HepG2 (cell line): ENCODE measurements around the gene HES1. TPM values are rescaled to one million over a fixed set of nuclear protein-coding genes. Genes with fewer than 3 reads are reported as not detected.
A peak's percentile ranks its signal among the peaks of the same experiment; 100 is the strongest.

Experiments
- AHDC1 ChIP-seq: sonication (generic); formaldehyde crosslinking; IDR thresholded peaks from 2 replicates; pipeline ENCODE4 v1.5.1; 2020; ENCODE audit warnings: mild to moderate bottlenecking, missing genetic modification reagents, borderline replicate concordance
- ATM ChIP-seq: fragments of 450-650 bp; IDR thresholded peaks from 2 replicates; pipeline ENCODE4 v1.7.1; 2017; ENCODE audit warnings: mild to moderate bottlenecking, borderline replicate concordance
- BRF2 ChIP-seq: sonication (generic); formaldehyde crosslinking; IDR thresholded peaks from 2 replicates; pipeline ENCODE4 v1.8.1; 2022; ENCODE audit warnings: mild to moderate bottlenecking, missing genetic modification reagents
- CTCF ChIP-seq: sonication (generic); formaldehyde crosslinking; IDR thresholded peaks from 2 replicates; pipeline ENCODE4 v1.5.0; 2020; ENCODE audit warnings: mild to moderate bottlenecking, missing genetic modification reagents, moderate library complexity
- GABPA ChIP-seq, 2 experiments: IDR thresholded peaks; 2 replicates each; pipeline ENCODE4 v1.6.1; 2011 to 2016; ENCODE audit warnings: low read depth in 2 of 2, low read length in 1 of 2, missing biosample characterization in 1 of 2, missing genetic modification characterization in 1 of 2
- HINFP ChIP-seq: sonication (generic); formaldehyde crosslinking; IDR thresholded peaks from 2 replicates; pipeline ENCODE4 v1.4.0; 2020; ENCODE audit warnings: low read depth, mild to moderate bottlenecking, missing genetic modification reagents
- HNRNPL ChIP-seq: fragments of 200-400 bp; formaldehyde crosslinking; IDR thresholded peaks from 2 replicates; pipeline ENCODE4 v1.6.1; 2017; ENCODE audit warnings: mild to moderate bottlenecking, low read depth, low read length
- SMAD1 ChIP-seq: sonication (generic); formaldehyde crosslinking; IDR thresholded peaks from 2 replicates; pipeline ENCODE4 v1.4.0; 2020; ENCODE audit warnings: missing genetic modification reagents, low read depth, mild to moderate bottlenecking, borderline replicate concordance
- ZNF160 ChIP-seq: sonication (generic); formaldehyde crosslinking; IDR thresholded peaks from 2 replicates; pipeline ENCODE4 v1.8.0; 2022; ENCODE audit warnings: mild to moderate bottlenecking, inconsistent platforms, missing genetic modification reagents
- ZNF510 ChIP-seq: sonication (generic); formaldehyde crosslinking; IDR thresholded peaks from 2 replicates; pipeline ENCODE4 v1.4.0; 2020; ENCODE audit warnings: low read depth, mild to moderate bottlenecking, missing genetic modification reagents
- polyA plus RNA-seq, 8 experiments: library from polyadenylated mRNA; depleted of rRNA in 3 of 8; stranded (reverse) in 7 of 8; unstranded in 1 of 8; fragments of >200 nt; fragmentation: Illumina TruSeq in 4 of 8; extraction: Trizol in 4 of 8; gene quantifications; 2 replicates each; pipeline versions ENCODE4 v1.2.1 to v1.2.3, GENCODE V29; 2011 to 2016; ENCODE audit warnings: low read depth in 4 of 8, missing spikeins in 1 of 8, mixed read lengths in 1 of 8; ENCODE audit not compliant: insufficient read depth in 1 of 8
- total RNA-seq, 5 experiments: library from RNA; depleted of rRNA; stranded (reverse); fragments of >200 nt; fragmentation: Illumina TruSeq; extraction: Trizol; gene quantifications; 2 replicates each; pipeline ENCODE4 v1.2.3, GENCODE V29; 2016; ENCODE audit warnings: low read depth in 1 of 5
- TF ChIP-seq, protein P1 (sequence below): sonication (generic); formaldehyde crosslinking; IDR thresholded peaks from 2 replicates; pipeline ENCODE4 v1.9.0; 2021; ENCODE audit warnings: missing genetic modification reagents, borderline replicate concordance
- TF ChIP-seq, protein P2 (sequence below): sonication (generic); formaldehyde crosslinking; IDR thresholded peaks from 2 replicates; pipeline ENCODE4 v1.5.1; 2020; ENCODE audit warnings: missing genetic modification reagents, mild to moderate bottlenecking, borderline replicate concordance
- TF ChIP-seq, protein P3 (sequence below): sonication (generic); formaldehyde crosslinking; IDR thresholded peaks from 2 replicates; pipeline ENCODE4 v1.5.0; 2020; ENCODE audit warnings: missing genetic modification reagents, mild to moderate bottlenecking, borderline replicate concordance

The HES1 gene
- total and polyA plus RNA-seq, 2 of the 13 experiments (the other 11 are each of a cell fraction or from before 2014, with no cell fraction given): 15.4 to 19.8 TPM

DNA sequence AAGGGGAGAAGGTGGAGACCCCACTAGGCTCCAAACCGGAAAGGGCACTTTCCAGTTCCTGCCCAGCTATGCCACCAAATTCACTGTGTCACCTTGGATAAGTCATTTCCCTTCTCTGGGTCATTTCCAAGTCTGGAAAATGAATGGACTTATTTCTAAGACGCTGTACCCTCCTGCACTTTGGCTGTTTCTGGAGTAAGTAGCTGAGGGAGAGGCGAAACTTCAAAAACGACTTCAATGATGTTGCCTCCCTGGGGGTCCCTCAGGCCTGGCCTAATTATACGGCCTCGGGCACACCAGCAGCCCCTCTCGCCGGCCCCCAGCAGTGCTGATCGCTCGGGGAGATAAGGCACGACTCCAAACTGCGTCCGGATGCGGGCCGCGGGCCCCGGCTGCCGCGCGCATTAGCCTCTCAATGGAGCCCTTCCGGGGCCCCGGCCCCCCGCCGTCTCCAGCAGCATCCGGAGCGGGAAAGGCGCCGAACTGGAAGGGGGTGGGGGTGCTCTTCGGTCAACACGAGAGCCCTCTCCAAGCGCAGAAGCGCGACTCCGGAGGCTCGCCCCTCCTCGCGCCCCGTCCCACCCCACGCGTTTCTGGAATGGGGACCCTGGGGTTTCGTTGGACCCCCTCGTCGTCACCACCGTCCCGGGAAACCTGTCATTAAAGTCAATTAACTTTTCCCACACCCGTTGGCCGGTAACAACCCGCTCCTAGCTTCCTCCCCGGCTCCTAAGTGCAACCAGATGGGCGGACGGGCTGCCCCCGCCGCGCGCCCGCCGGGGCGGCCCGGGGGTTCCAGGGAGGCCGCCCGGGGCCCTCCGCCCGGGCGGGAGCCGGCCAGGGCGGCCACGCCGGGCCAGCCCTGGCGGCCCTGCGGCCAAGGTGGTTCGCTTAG lies 4.8 kb downstream of the HES1 start (continued):
- 0 out of 2 replicates have a peak, but pooled peaks have one; percentile 42 for TF ChIP-seq AHDC1 (CRISPR knock-in tag)
- no peak for TF ChIP-seq SMAD1 (CRISPR knock-in tag)
- TF ChIP-seq, protein P1, sequence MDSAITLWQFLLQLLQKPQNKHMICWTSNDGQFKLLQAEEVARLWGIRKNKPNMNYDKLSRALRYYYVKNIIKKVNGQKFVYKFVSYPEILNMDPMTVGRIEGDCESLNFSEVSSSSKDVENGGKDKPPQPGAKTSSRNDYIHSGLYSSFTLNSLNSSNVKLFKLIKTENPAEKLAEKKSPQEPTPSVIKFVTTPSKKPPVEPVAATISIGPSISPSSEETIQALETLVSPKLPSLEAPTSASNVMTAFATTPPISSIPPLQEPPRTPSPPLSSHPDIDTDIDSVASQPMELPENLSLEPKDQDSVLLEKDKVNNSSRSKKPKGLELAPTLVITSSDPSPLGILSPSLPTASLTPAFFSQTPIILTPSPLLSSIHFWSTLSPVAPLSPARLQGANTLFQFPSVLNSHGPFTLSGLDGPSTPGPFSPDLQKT: no peak
- no peak for TF ChIP-seq ZNF510
- no peak for TF ChIP-seq GABPA (IDR thresholded peaks at IDR 0.05; ENCODE audit: low read depth, low read length)
- TF ChIP-seq GABPA (CRISPR knock-in tag; IDR thresholded peaks at IDR 0.05; ENCODE audit: low read depth): peak; percentile 72
- TF ChIP-seq HINFP (CRISPR knock-in tag): no peak
- no peak for TF ChIP-seq ATM
- TF ChIP-seq, protein P2, sequence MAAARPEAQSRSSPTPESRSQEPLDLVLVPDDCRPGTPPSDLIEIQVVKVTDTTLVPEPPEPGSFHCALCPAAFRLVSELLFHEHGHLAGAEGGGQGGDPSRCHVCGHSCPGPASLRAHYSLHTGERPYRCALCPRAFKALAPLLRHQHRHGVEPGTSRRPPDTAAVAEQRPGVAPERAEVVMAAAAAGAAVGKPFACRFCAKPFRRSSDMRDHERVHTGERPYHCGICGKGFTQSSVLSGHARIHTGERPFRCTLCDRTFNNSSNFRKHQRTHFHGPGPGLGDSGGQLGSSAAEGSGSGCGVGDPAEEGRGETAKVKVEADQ (CRISPR knock-in tag): no peak
- TF ChIP-seq HNRNPL: 0 out of 2 replicates have a peak, but pooled peaks have one; percentile 25
- TF ChIP-seq, protein P3, sequence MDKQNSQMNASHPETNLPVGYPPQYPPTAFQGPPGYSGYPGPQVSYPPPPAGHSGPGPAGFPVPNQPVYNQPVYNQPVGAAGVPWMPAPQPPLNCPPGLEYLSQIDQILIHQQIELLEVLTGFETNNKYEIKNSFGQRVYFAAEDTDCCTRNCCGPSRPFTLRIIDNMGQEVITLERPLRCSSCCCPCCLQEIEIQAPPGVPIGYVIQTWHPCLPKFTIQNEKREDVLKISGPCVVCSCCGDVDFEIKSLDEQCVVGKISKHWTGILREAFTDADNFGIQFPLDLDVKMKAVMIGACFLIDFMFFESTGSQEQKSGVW (CRISPR knock-in tag): no peak
- TF ChIP-seq CTCF: no peak
- no peak; the same call in 1 of the 2 replicates for TF ChIP-seq ZNF160 (CRISPR knock-in tag)
- no peak for TF ChIP-seq BRF2 (CRISPR knock-in tag)
